Endothelial cell of umbilical vein (primary cell): ENCODE measurements around the gene CEACAM3. TPM values are rescaled to one million over a fixed set of nuclear protein-coding genes. Genes with fewer than 3 reads are reported as not detected.

Experiments used
- BruUV-seq: library from RNA; stranded (reverse); fragments of 400-500 nt; replicated peaks from 2 replicates; lab custom pipeline; 2021; lab: Mats Ljungman, UMichigan
- CTCF ChIA-PET: fragments of 300-600, 350-600 bp; sonication (Branson Sonifier 250); formaldehyde crosslinking; loops from one replicate; lab custom pipeline; 2021; ENCODE audit warnings: antibody characterized with exemption, inconsistent platforms; lab: Charles Lee
- POLR2A ChIA-PET: fragments of 300-600, 350-600 bp; sonication (Branson Sonifier 250); formaldehyde crosslinking; loops from one replicate; lab custom pipeline; 2021; ENCODE audit warnings: antibody characterized with exemption, inconsistent platforms; lab: Charles Lee
- DNase-seq: peaks from one replicate; pipeline ENCODE4 v3.0.0-alpha.2; 2011; ENCODE audit warnings: low read depth, low spot score
- FAIRE-seq: peaks from 2 replicates; lab custom pipeline; 2011; peaks lifted over from hg19 to GRCh38; lab: Jason Lieb, UNC
- H2AFZ ChIP-seq: 2 replicates; pipeline ENCODE4 v1.6.0; 2012; ENCODE audit warnings: low read depth, low read length, control low read depth, inconsistent platforms
- H3K27ac ChIP-seq: 2 replicates; pipeline ENCODE4 v1.5.1; 2011; ENCODE audit warnings: low read depth, mild to moderate bottlenecking, control low read depth, low read length, moderate library complexity; ENCODE audit not compliant: insufficient read depth
- H3K27me3 ChIP-seq, 2 experiments: 2 replicates each; pipeline versions ENCODE4 v1.6.0 to v1.6.1; 2011; ENCODE audit warnings: low read length in 2 of 2, mixed read lengths in 1 of 2; ENCODE audit not compliant: control insufficient read depth in 2 of 2, insufficient read depth in 2 of 2
- H3K36me3 ChIP-seq, 2 experiments: 2 replicates in 1 of 2; 3 replicates in 1 of 2; pipeline ENCODE4 v1.5.1; 2011; ENCODE audit warnings: low read length in 2 of 2, mild to moderate bottlenecking in 1 of 2, moderate library complexity in 1 of 2; ENCODE audit not compliant: control insufficient read depth in 2 of 2, insufficient read depth in 2 of 2; ENCODE audit errors: extremely low read depth in 1 of 2
- H3K4me1 ChIP-seq: 3 replicates; pipeline ENCODE4 v1.5.1; 2011; ENCODE audit warnings: mild to moderate bottlenecking, low read length; ENCODE audit not compliant: control insufficient read depth, insufficient read depth; ENCODE audit errors: extremely low read depth
- H3K4me2 ChIP-seq: 2 replicates; pipeline ENCODE4 v1.6.1; 2011; ENCODE audit warnings: low read length, control low read depth, mixed read lengths; ENCODE audit not compliant: insufficient read depth
- H3K4me3 ChIP-seq, 3 experiments: fragments of 200-600 bp in 1 of 3; sonication (generic), shearing (Covaris generic) in 1 of 3; replicated peaks in 1 of 3; 2 replicates each; pipeline ENCODE4 v1.5.1; 2011 to 2016; ENCODE audit warnings: control low read depth in 3 of 3, low read length in 3 of 3, mild to moderate bottlenecking in 2 of 3, inconsistent platforms in 1 of 3, low read depth in 1 of 3, moderate library complexity in 1 of 3; ENCODE audit not compliant: insufficient read depth in 1 of 3
- H3K79me2 ChIP-seq: 2 replicates; pipeline ENCODE4 v1.6.0; 2012; ENCODE audit warnings: low read length, inconsistent platforms; ENCODE audit not compliant: control insufficient read depth, insufficient read depth
- H3K9ac ChIP-seq: replicated peaks from 2 replicates; pipeline ENCODE3; 2011; ENCODE audit warnings: low read length, control low read depth; ENCODE audit not compliant: insufficient read depth; ENCODE audit errors: extremely low read depth
- H3K9me1 ChIP-seq: replicated peaks from 3 replicates; pipeline ENCODE4 v1.6.0; 2011; ENCODE audit warnings: mild to moderate bottlenecking, low read length; ENCODE audit not compliant: control insufficient read depth, insufficient read depth; ENCODE audit errors: extremely low read depth
- H3K9me3 ChIP-seq: replicated peaks from 2 replicates; pipeline ENCODE4 v1.5.1; 2012; ENCODE audit warnings: low read length, inconsistent platforms; ENCODE audit not compliant: control insufficient read depth, insufficient read depth
- H4K20me1 ChIP-seq: replicated peaks from 2 replicates; pipeline ENCODE3; 2011; ENCODE audit warnings: mild to moderate bottlenecking, low read length; ENCODE audit not compliant: control insufficient read depth, insufficient read depth; ENCODE audit errors: extremely low read depth
- CTCF ChIP-seq, 2 donors: IDR thresholded peaks; 1 replicate in 1 of 2; 2 replicates in 1 of 2; pipeline ENCODE4 v1.5.1; 2011; ENCODE audit warnings: low read length in 2 of 2, mild to moderate bottlenecking in 2 of 2, moderate library complexity in 2 of 2, control low read depth in 1 of 2, inconsistent platforms in 1 of 2, low read depth in 1 of 2; ENCODE audit not compliant: insufficient read depth in 1 of 2; ENCODE audit errors: extremely low read depth in 1 of 2
- EZH2 ChIP-seq: IDR thresholded peaks from 2 replicates; pipeline ENCODE4 v1.6.1; 2012; ENCODE audit warnings: borderline replicate concordance, low read depth, mild to moderate bottlenecking, moderate library complexity, low read length, inconsistent platforms; ENCODE audit not compliant: severe bottlenecking
- FOS ChIP-seq: IDR thresholded peaks from 2 replicates; pipeline ENCODE4 v1.6.1; 2011; ENCODE audit warnings: mild to moderate bottlenecking, low read length, moderate library complexity, borderline replicate concordance; ENCODE audit not compliant: insufficient read depth
- GATA2 ChIP-seq: IDR thresholded peaks from 2 replicates; pipeline ENCODE4 v1.7.0; 2011; ENCODE audit warnings: low read depth, mild to moderate bottlenecking, moderate library complexity, mixed read lengths, low read length; ENCODE audit not compliant: insufficient read length, insufficient read depth
- JUN ChIP-seq: IDR thresholded peaks from 2 replicates; pipeline ENCODE4 v1.6.1; 2011; ENCODE audit warnings: borderline replicate concordance, low read depth; ENCODE audit not compliant: insufficient read length, insufficient read depth
- MAX ChIP-seq: IDR thresholded peaks from 2 replicates; pipeline ENCODE4 v1.6.1; 2011; ENCODE audit not compliant: insufficient read depth, insufficient read length
- MYC ChIP-seq: IDR thresholded peaks from one replicate; pipeline ENCODE4 v1.6.1; 2011; ENCODE audit warnings: mild to moderate bottlenecking, low read depth, low read length
- POLR2A ChIP-seq: IDR thresholded peaks from 2 replicates; pipeline ENCODE4 v1.6.1; 2012; ENCODE audit warnings: low read depth, mild to moderate bottlenecking, control low read depth, low read length
- POLR2AphosphoS5 ChIP-seq: IDR thresholded peaks from 2 replicates; pipeline ENCODE4 v1.6.1; 2012; ENCODE audit warnings: low read depth, mild to moderate bottlenecking, control low read depth, low read length, moderate library complexity; ENCODE audit not compliant: insufficient read depth
- dilution Hi-C: fragments of 300-500 bp; cut with MboI; formaldehyde crosslinking; loops from one replicate; pipeline ENCODE4 v1.15.0; 2019; ENCODE audit warnings: low sequenced_read_pairs; ENCODE audit not compliant: extremely low pct_ligation_motif_present
- intact Hi-C: fragments of 100-400 bp; cut with micrococcal nuclease; formaldehyde crosslinking; loops from one replicate; pipeline ENCODE4 v1.10.0; 2022
- polyA plus RNA-seq, 4 experiments: library from polyadenylated mRNA; depleted of rRNA in 3 of 4; stranded (reverse) in 3 of 4; unstranded in 1 of 4; fragments of >200 nt; gene quantifications; 2 replicates each; pipeline versions ENCODE4 v1.2.1 to v1.2.3, GENCODE V29; 2011 to 2012; ENCODE audit warnings: missing spikeins in 1 of 4
- total RNA-seq: library from RNA; stranded (reverse); gene quantifications from 2 replicates; pipeline ENCODE4 v1.2.3, GENCODE V29; 2021

Gene CEACAM3
- total and polyA plus RNA-seq, 2 donors (not counting 3 experiments of a cell fraction or from before 2014, with no cell fraction given): not detected

- Histone ChIP-seq H3K27ac (no peak overlapping the region), H3K9me3 (no peaks in the 10 kb centered on the region), H3K36me3 (no peaks in the 10 kb centered on the region), H4K20me1 (no peaks in the 10 kb centered on the region), H3K9ac (no peak overlapping the region), H3K4me3 (no peak overlapping the region), H2AFZ (no peak overlapping the region), H3K79me2 (no peaks in the 10 kb centered on the region), H3K27me3 (no peaks in the 10 kb centered on the region), H3K9me1 (no peaks in the 10 kb centered on the region), H3K4me2 (no peak overlapping the region), H3K4me1 (no peaks in the 10 kb centered on the region)
- intact Hi-C loops: no loop called here
- POLR2A ChIA-PET: no interaction called here
- CTCF ChIA-PET: interaction anchor here (3.8 kb wide), 1 partner anchor 23 kb away, joined by 17 read pairs; no protein-coding TSS in a partner anchor
- dilution Hi-C loops: no loop called here
- BruUV-seq: no TSS peak
- no peak for DNase-seq
- FAIRE-seq: no peak
- no peak for TF ChIP-seq MAX
- TF ChIP-seq MYC: no peak
- TF ChIP-seq EZH2: no peak
- no peak for TF ChIP-seq POLR2AphosphoS5
- no peak for TF ChIP-seq JUN
- TF ChIP-seq GATA2: no peak
- no peak for TF ChIP-seq POLR2A
- no peak for TF ChIP-seq FOS
- no peak for TF ChIP-seq CTCF (IDR thresholded peaks at IDR 0.05; ENCODE audit: extremely low read depth in 1 of 2, insufficient read depth in 1 of 2, low read depth in 1 of 2, low read length in 2 of 2)
Measured at GRCh38 chr19:41815301-41815700, 18.9 kb downstream of the CEACAM3 start.
